NB4 (cell line): Measurements from ENCODE around the gene ACAD11.

Source experiments
- CTCF ChIP-seq: IDR thresholded peaks from one replicate; pipeline ENCODE4 v1.5.1; 2012; ENCODE audit warnings: low read depth, low read length
- MAX ChIP-seq: IDR thresholded peaks from 2 replicates; pipeline ENCODE4 v1.6.1; 2011; ENCODE audit warnings: low read depth, low read length
- POLR2A ChIP-seq: IDR thresholded peaks from 2 replicates; pipeline ENCODE4 v1.6.1; 2011; ENCODE audit warnings: mild to moderate bottlenecking; ENCODE audit not compliant: insufficient read length; ENCODE audit errors: extremely low read depth

- no peak for TF ChIP-seq CTCF
- no peak for TF ChIP-seq POLR2A
- TF ChIP-seq MAX, result no peak
Observed at GRCh38 chr3:132682201-132682600, 22.6 kb upstream of the ACAD11 start.
